Liver (tissue), 9 donors: ENCODE results near the gene LGALSL. TPM values are rescaled to one million over a fixed set of nuclear protein-coding genes. Genes with fewer than 3 reads are reported as not detected.

Source experiments
- DNase-seq: peaks from one replicate; pipeline ENCODE4 v3.0.0-alpha.2; 2017; ENCODE audit warnings: low spot score
- H3K27ac ChIP-seq, 2 donors: one replicate each; pipeline ENCODE4 v1.7.0; 2013; ENCODE audit warnings: inconsistent platforms in 2 of 2, low read length in 2 of 2, control low read depth in 1 of 2, low read depth in 1 of 2, mild to moderate bottlenecking in 1 of 2
- H3K27me3 ChIP-seq, 4 donors: one replicate each; pipeline versions ENCODE4 v1.6.1 to v1.7.0; 2013; ENCODE audit warnings: low read length in 3 of 4, inconsistent platforms in 1 of 4, mild to moderate bottlenecking in 1 of 4, moderate library complexity in 1 of 4; ENCODE audit not compliant: control insufficient read depth in 4 of 4, insufficient read depth in 4 of 4
- H3K36me3 ChIP-seq, 4 donors: one replicate each; pipeline versions ENCODE4 v1.6.1 to v1.7.0; 2013; ENCODE audit warnings: low read length in 3 of 4, mild to moderate bottlenecking in 3 of 4, low read depth in 1 of 4, moderate library complexity in 1 of 4; ENCODE audit not compliant: control insufficient read depth in 4 of 4, insufficient read depth in 3 of 4
- H3K4me1 ChIP-seq, 4 donors: one replicate each; pipeline versions ENCODE4 v1.6.1 to v1.7.0; 2013; ENCODE audit warnings: low read length in 3 of 4, mild to moderate bottlenecking in 3 of 4, moderate library complexity in 1 of 4; ENCODE audit not compliant: control insufficient read depth in 4 of 4, insufficient read depth in 4 of 4
- H3K4me3 ChIP-seq, 3 donors: one replicate each; pipeline versions ENCODE4 v1.6.1 to v1.7.0; 2013; ENCODE audit warnings: low read length in 3 of 3, control low read depth in 1 of 3, low read depth in 1 of 3, mild to moderate bottlenecking in 1 of 3
- H3K9ac ChIP-seq, 2 donors: one replicate each; pipeline ENCODE4 v1.7.0; 2013; ENCODE audit warnings: low read length in 2 of 2, mild to moderate bottlenecking in 2 of 2, moderate library complexity in 2 of 2, control low read depth in 1 of 2, low read depth in 1 of 2
- H3K9me3 ChIP-seq, 4 donors: one replicate each; pipeline versions ENCODE4 v1.6.1 to v1.7.0; 2013; ENCODE audit warnings: low read length in 3 of 4; ENCODE audit not compliant: control insufficient read depth in 4 of 4
- CTCF ChIP-seq: fragments of 150-350 bp; IDR thresholded peaks from 2 replicates; pipeline ENCODE4 v1.5.1; 2017; ENCODE audit warnings: improper control_type of control experiment, low read depth, low read length; ENCODE audit not compliant: missing input control
- EGR1 ChIP-seq, 2 donors: IDR thresholded peaks; 2 replicates each; pipeline ENCODE4 v1.6.1; 2016 to 2018; ENCODE audit warnings: antibody characterized with exemption in 2 of 2, low read depth in 2 of 2
- FOXA1 ChIP-seq: IDR thresholded peaks from 2 replicates; pipeline ENCODE4 v1.6.1; 2016; ENCODE audit warnings: antibody characterized with exemption
- GABPA ChIP-seq, 2 donors: IDR thresholded peaks in 1 of 2; conservative IDR thresholded peaks in 1 of 2; 2 replicates each; pipeline ENCODE4 v1.6.1; 2016; ENCODE audit warnings: antibody characterized with exemption in 2 of 2, mild to moderate bottlenecking in 1 of 2, moderate library complexity in 1 of 2
- HNF4A ChIP-seq, 2 donors: conservative IDR thresholded peaks; 2 replicates each; pipeline ENCODE4 v1.6.1; 2016; ENCODE audit warnings: antibody characterized with exemption in 2 of 2, mild to moderate bottlenecking in 2 of 2
- HNF4G ChIP-seq: IDR thresholded peaks from 2 replicates; pipeline ENCODE4 v1.6.1; 2016; ENCODE audit warnings: antibody characterized with exemption
- JUND ChIP-seq, 2 donors: IDR thresholded peaks; 2 replicates each; pipeline ENCODE4 v1.6.1; 2016; ENCODE audit warnings: antibody characterized with exemption in 2 of 2
- NR2F2 ChIP-seq: IDR thresholded peaks from 2 replicates; pipeline ENCODE4 v1.6.1; 2016; ENCODE audit warnings: antibody characterized with exemption
- RAD21 ChIP-seq, 2 donors: IDR thresholded peaks; 2 replicates each; pipeline ENCODE4 v1.6.1; 2016; ENCODE audit warnings: antibody characterized with exemption in 2 of 2, mild to moderate bottlenecking in 2 of 2
- REST ChIP-seq: IDR thresholded peaks from 2 replicates; pipeline ENCODE4 v1.6.1; 2016; ENCODE audit warnings: antibody characterized with exemption, mild to moderate bottlenecking
- RXRA ChIP-seq, 2 donors: IDR thresholded peaks; 2 replicates each; pipeline ENCODE4 v1.6.1; 2017 to 2018; ENCODE audit warnings: antibody characterized with exemption in 2 of 2, mild to moderate bottlenecking in 1 of 2
- SP1 ChIP-seq: IDR thresholded peaks from 2 replicates; pipeline ENCODE4 v1.6.1; 2018; ENCODE audit warnings: antibody characterized with exemption, mild to moderate bottlenecking
- TAF1 ChIP-seq: conservative IDR thresholded peaks from 2 replicates; pipeline ENCODE4 v1.6.1; 2016; ENCODE audit warnings: antibody characterized with exemption, mild to moderate bottlenecking
- YY1 ChIP-seq: IDR thresholded peaks from 2 replicates; pipeline ENCODE4 v1.6.1; 2016; ENCODE audit warnings: antibody characterized with exemption, mild to moderate bottlenecking
- ZBTB33 ChIP-seq: IDR thresholded peaks from 2 replicates; pipeline ENCODE4 v1.6.1; 2016; ENCODE audit warnings: antibody characterized with exemption
- WGBS: extraction: QIAGEN DNeasy Blood & Tissue Kit; methylation state at CpG from one replicate; pipeline ENCODE4 v1.1.7; 2013; 5-methylcytosine and 5-hydroxymethylcytosine counted together
- polyA plus RNA-seq, 2 donors: library from polyadenylated mRNA; stranded (reverse) in 1 of 2; unstranded in 1 of 2; fragments of 200-250 nt in 1 of 2; fragments of >200 nt in 1 of 2; fragmentation: Nextera tagmentation in 1 of 2; extraction: Ambion mirVana in 1 of 2; gene quantifications; one replicate each; pipeline versions ENCODE4 v1.2.1 to v1.2.3, GENCODE V29; 2013 to 2015
- total RNA-seq, 2 donors: library from RNA; depleted of rRNA; stranded (reverse); fragments of >200 nt; gene quantifications; one replicate each; pipeline ENCODE4 v1.2.3, GENCODE V29; 2014
- TF ChIP-seq, protein P1 (sequence below): IDR thresholded peaks from 2 replicates; pipeline ENCODE4 v1.6.1; 2016; ENCODE audit warnings: antibody characterized with exemption
- TF ChIP-seq, protein P2 (sequence below): IDR thresholded peaks from 2 replicates; pipeline ENCODE4 v1.6.1; 2016; ENCODE audit warnings: antibody characterized with exemption
- donor health status: healthy.
- donor health status: healthy.
- donor health status: healthy.
- donor health status: healthy.
- donor health status: healthy.

LGALSL gene
- total and polyA plus RNA-seq, 4 donors = 2.4 to 8.7 (median 3.8) TPM

- peaks cover 3 to 20% (median 15%) of the 10 kb centered on the region in 4 donors for H3K4me1 ChIP-seq
- no peak for DNase-seq
- H3K4me3 ChIP-seq = no peak overlapping the region
- no peak overlapping the region for H3K27ac ChIP-seq
- peaks cover 2 to 13% (median 8%) of the 10 kb centered on the region in 4 donors for H3K36me3 ChIP-seq
- no peak overlapping the region for H3K9ac ChIP-seq
- TF ChIP-seq, protein P1, sequence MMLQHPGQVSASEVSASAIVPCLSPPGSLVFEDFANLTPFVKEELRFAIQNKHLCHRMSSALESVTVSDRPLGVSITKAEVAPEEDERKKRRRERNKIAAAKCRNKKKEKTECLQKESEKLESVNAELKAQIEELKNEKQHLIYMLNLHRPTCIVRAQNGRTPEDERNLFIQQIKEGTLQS = no peak
- TF ChIP-seq NR2F2 (no peak), CTCF (no peak), SP1 (no peak), YY1 (no peak)
- TF ChIP-seq, protein P2, sequence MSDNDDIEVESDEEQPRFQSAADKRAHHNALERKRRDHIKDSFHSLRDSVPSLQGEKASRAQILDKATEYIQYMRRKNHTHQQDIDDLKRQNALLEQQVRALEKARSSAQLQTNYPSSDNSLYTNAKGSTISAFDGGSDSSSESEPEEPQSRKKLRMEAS = no peak
- H3K9me3 ChIP-seq = no peaks in the 10 kb centered on the region
- WGBS = 95% methylated on average over 6 of the region's 6 CpGs
- H3K27me3 ChIP-seq = no peaks in the 10 kb centered on the region
Measured at GRCh38 chr2:64456293-64456692, 2.3 kb downstream of the LGALSL start.

GRCh38 chr2:64457524-64457923, 3.6 kb downstream of the LGALSL start:
- DNase-seq = no peak
- Histone ChIP-seq H3K4me1 (peaks cover 3 to 20% (median 14%) of the 10 kb centered on the region in 4 donors), H3K27me3 (no peaks in the 10 kb centered on the region), H3K4me3 (no peak overlapping the region), H3K9me3 (no peaks in the 10 kb centered on the region), H3K27ac (no peak overlapping the region), H3K9ac (no peak overlapping the region), H3K36me3 (peaks cover 2 to 13% (median 8%) of the 10 kb centered on the region in 4 donors)
- TF ChIP-seq, protein P1 = no peak
- no peak for TF ChIP-seq TAF1
- no peak for TF ChIP-seq JUND (IDR thresholded peaks at IDR 0.05)
- no peak for TF ChIP-seq ZBTB33
- no peak for TF ChIP-seq FOXA1
- TF ChIP-seq EGR1 (IDR thresholded peaks at IDR 0.05; ENCODE audit: low read depth in 2 of 2) = no peak
- TF ChIP-seq HNF4A (conservative IDR thresholded peaks at IDR 0.05) = no peak
- no peak for TF ChIP-seq YY1
- peak in 1 of 2 donors; percentile 12 for TF ChIP-seq RAD21 (IDR thresholded peaks at IDR 0.05)

DNA sequence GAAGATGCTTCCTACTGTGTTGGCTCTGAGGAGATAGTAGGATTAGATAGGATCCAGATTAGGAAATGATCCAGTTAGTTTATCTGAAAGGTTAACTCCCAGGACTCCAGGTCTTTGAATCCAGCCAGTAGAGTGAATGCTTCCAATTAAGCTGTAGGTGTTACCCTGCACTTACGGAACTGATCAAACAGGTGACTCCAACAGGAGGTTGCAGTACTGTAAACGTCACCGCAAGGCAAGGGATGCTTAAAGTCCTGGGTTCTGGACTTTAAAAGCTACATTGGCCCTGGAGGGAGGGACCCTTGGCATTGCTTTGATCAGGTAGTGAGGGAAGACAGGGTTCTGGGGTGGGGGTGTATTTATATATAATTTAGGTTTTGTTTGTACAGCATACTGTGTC, 5.6 kb downstream of the LGALSL start:
- H3K36me3 ChIP-seq = peaks cover 2 to 13% (median 8%) of the 10 kb centered on the region in 4 donors
- TF ChIP-seq YY1 (no peak), FOXA1 (no peak), EGR1 (IDR thresholded peaks at IDR 0.05; ENCODE audit: low read depth in 2 of 2) (no peak), TAF1 (no peak), REST (no peak), ZBTB33 (no peak), RXRA (IDR thresholded peaks at IDR 0.05) (no peak), GABPA (IDR thresholded peaks at IDR 0.05 in 1 of 2, conservative IDR thresholded peaks at IDR 0.05 in 1 of 2) (no peak), HNF4G (no peak), NR2F2 (no peak), RAD21 (IDR thresholded peaks at IDR 0.05) (no peak), SP1 (no peak)
- TF ChIP-seq, protein P2 = no peak
- no peak for DNase-seq
- H3K4me3 ChIP-seq = no peak overlapping the region
- WGBS = 95% methylated on average over 3 of the region's 3 CpGs
- no peaks in the 10 kb centered on the region for H3K27me3 ChIP-seq
- H3K27ac ChIP-seq = no peak overlapping the region
- H3K9me3 ChIP-seq = no peaks in the 10 kb centered on the region
- no peak overlapping the region for H3K9ac ChIP-seq
- H3K4me1 ChIP-seq = peaks cover 0 to 8% (median 4%) of the 10 kb centered on the region in 4 donors
